ENCODE data around the gene MEI1. TPM values are rescaled to one million over a fixed set of nuclear protein-coding genes. Genes with fewer than 3 reads are reported as not detected.

MEI1 gene
- total and polyA plus RNA-seq, 9 of the 15 experiments (the other 6 are each of a cell fraction or from before 2014, with no cell fraction given) = 0.08 to 0.68 (median 0.18) TPM; not detected in 2

- WGBS (ENCODE audit: insufficient coverage, low coverage, missing lambda C conversion rate) = 91% methylated on average over 2 of the region's 2 CpGs
- FAIRE-seq (no peak), ATAC-seq (no peak), DNase-seq (ENCODE audit: extremely low read depth in 1 of 4, low spot score in 3 of 4) (no peak)
- Histone ChIP-seq H3K9me1 (ENCODE audit: control insufficient read depth, insufficient read depth, low read length) (no peaks in the 10 kb centered on the region), H4K20me1 (replicated peaks; ENCODE audit: control insufficient read depth, insufficient read depth, low read length) (no peaks in the 10 kb centered on the region), H3K27me3 (ENCODE audit: control insufficient read depth in 2 of 2, insufficient read depth in 2 of 2, low read length in 2 of 2) (no peaks in the 10 kb centered on the region), H3K27ac (ENCODE audit: extremely low read depth, low read depth, low read length) (no peak overlapping the region), H3K36me3 (ENCODE audit: control insufficient read depth, insufficient read depth, low read length) (peaks cover 80% of the 10 kb centered on the region), H3K4me3 (no peak overlapping the region), H3K9ac (ENCODE audit: insufficient read depth in 1 of 2, low read depth in 2 of 2, low read length in 2 of 2) (no peak overlapping the region), H3K9me3 (replicated peaks; ENCODE audit: control insufficient read depth, insufficient read depth, low read depth, low read length) (no peaks in the 10 kb centered on the region), H3K79me2 (ENCODE audit: control insufficient read depth, insufficient read depth, low read length) (no peaks in the 10 kb centered on the region), H3K4me2 (ENCODE audit: insufficient read depth, low read length) (no peak overlapping the region), H2AFZ (ENCODE audit: low read depth, low read length) (no peak overlapping the region), H3K4me1 (replicated peaks in 1 of 2; ENCODE audit: control insufficient read depth in 2 of 2, insufficient read depth in 2 of 2, low read length in 2 of 2) (peaks cover 0 to 2% of the 10 kb centered on the region in 2 experiments; a peak in 1 of 5 replicates)
- intact Hi-C loops (cut with micrococcal nuclease) = no loop called here
- ChIA-PET CTCF (ENCODE audit: low intra/inter-chr PET ratio) (no interaction called here), POLR2A (interaction anchor here (1.1 kb wide), 1 partner anchor 11 kb away, joined by 6 read pairs; no protein-coding TSS in a partner anchor)
- in situ Hi-C loops (cut with MboI) = no loop called here
- BruUV-seq (replicated peaks) = TSS peak; percentile 21
- TF ChIP-seq RBFOX2 (IDR thresholded peaks at IDR 0.05; ENCODE audit: low read depth, low read length) (no peak), RBBP5 (IDR thresholded peaks at IDR 0.05; ENCODE audit: borderline replicate concordance, insufficient read depth, low read length, poor library complexity, severe bottlenecking) (no peak), HMBOX1 (IDR thresholded peaks at IDR 0.05) (no peak), ETV6 (IDR thresholded peaks at IDR 0.05; ENCODE audit: borderline replicate concordance in 1 of 2, low read depth in 2 of 2, low read length in 1 of 2) (no peak), ETV6 (CRISPR knock-in tag; IDR thresholded peaks at IDR 0.05; ENCODE audit: borderline replicate concordance) (no peak), RREB1 (CRISPR knock-in tag; IDR thresholded peaks at IDR 0.05) (no peak), ZNF511 (CRISPR knock-in tag; IDR thresholded peaks at IDR 0.05) (no peak), HDAC1 (IDR thresholded peaks at IDR 0.05) (no peak), SRF (CRISPR knock-in tag; IDR thresholded peaks at IDR 0.05) (no peak), TGIF2 (CRISPR knock-in tag; IDR thresholded peaks at IDR 0.05) (no peak), NELFE (IDR thresholded peaks at IDR 0.05; ENCODE audit: insufficient read depth, insufficient read length) (no peak), CBFA2T2 (conservative IDR thresholded peaks at IDR 0.05) (no peak), SRSF9 (IDR thresholded peaks at IDR 0.05; ENCODE audit: borderline replicate concordance, low read depth, low read length) (no peak), ZNF408 (CRISPR knock-in tag; IDR thresholded peaks at IDR 0.05; ENCODE audit: low read depth) (no peak), ZZZ3 (IDR thresholded peaks at IDR 0.05) (no peak), MEIS2 (IDR thresholded peaks at IDR 0.05; ENCODE audit: partially characterized antibody) (no peak), STAT5B (CRISPR knock-in tag; IDR thresholded peaks at IDR 0.05) (no peak)
Observed at GRCh38 chr22:41661713-41662112, 37.6 kb upstream of the MEI1 start.

All from K562 (cell line).